GM21717 (cell line): ENCODE results near the gene DYRK1A.

Experiments used
- ATAC-seq: cut with Tn5 transposase; IDR thresholded peaks from one replicate; pipeline ENCODE4 v1.9.1; 2021; ENCODE audit warnings: mild to moderate bottlenecking, moderate library complexity; ENCODE audit not compliant: unreplicated experiment

Gene DYRK1A

DNA sequence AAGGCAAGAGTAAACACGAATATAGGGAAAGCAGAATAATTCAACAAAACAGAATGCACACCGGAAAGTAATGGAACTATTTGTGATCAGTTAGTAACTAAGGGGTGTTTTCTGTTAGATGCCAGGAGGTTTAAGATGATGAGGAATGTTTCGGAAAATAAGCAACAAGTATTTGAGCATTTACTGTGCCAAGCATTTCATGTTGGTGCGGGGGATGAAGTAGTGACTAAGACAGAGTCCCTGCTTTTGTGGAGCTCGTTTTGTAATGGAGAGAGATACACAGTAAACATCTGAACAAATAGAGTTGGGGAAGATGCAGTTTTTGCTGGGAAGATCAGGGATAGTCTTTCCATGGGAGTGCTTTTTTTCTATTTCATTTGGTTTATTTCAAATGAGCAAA, 78.7 kb downstream of the DYRK1A start:
- no peak for ATAC-seq

DNA sequence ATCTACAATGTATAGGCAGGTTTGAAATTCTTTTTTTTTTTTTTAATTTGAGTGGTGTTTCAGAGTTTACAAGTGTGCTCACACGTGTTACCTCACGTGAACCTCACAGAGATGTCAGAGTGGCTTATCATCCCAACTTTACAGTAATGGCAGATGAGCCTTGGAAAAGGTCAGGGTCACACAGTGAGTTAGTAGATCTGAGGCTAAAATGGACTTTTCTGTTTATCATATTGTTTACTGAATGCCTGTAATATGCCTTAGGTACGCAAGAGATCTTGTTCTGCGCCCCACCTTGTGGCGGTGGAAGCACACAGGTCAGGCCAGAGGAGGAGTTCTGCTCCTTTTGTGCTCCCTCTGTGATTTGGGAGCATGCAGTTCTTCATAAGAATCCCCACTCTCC, 80.0 kb downstream of the DYRK1A start:
- ATAC-seq: no peak

DNA sequence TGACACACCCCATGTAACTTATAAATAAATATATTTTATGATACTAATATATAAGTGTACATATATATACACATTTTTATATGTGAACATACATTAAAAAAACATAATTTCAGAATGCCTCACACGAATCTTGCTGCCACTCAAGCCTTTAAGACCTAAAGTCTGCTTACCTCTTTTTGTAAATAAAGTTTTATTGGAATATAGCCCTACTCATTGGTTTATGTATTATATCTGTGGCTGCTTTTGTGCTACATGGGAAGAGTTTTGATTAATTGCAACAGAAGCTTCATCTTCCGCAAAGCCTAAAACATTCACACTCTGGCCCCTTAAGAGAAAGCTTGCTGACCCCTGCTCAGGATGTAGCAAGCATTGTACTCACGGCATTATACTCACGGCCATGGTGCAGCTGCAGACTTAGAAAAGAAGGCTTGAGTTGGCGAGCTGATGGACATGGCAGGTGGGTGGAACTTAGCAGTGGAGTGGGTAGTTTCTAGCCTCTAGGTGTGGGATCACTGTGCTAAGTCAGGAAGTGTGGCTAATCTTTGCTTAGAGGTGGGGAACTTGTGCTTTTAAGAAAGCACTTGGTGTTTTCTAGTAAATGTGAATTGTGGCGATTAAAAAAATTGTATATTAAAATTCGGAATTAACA, 80.8 kb downstream of the DYRK1A start:
- ATAC-seq: no peak

DNA sequence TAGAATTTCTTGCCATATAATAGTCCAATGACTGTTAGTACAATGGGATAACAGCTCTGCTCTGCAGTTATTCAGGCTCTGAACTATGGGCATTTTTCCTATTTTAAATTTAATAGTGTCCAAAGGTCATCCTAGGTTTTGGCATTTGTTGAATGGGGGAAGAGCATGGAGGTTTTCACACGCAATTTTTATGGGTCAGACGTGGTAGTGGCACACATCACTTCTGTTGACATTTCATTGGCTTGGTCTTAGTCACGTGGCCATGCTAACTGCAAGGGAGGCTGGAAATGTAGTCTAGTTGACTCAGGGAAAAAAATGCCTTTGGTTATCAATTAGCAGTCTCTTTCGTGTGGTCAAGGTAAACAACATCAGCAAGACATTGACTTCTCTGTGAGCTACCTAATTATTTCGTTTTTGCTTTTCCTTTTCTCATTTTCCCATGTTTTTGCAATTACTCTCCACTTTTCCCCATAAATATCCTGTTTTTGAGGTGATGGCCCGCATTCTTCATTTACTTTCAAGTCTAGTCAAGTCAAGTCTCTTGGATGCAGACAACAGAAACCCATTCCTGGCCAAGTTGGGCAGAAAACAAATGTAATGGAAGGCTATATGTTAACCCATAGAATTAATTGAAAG, 82.8 kb downstream of the DYRK1A start:
- ATAC-seq: no peak

DNA sequence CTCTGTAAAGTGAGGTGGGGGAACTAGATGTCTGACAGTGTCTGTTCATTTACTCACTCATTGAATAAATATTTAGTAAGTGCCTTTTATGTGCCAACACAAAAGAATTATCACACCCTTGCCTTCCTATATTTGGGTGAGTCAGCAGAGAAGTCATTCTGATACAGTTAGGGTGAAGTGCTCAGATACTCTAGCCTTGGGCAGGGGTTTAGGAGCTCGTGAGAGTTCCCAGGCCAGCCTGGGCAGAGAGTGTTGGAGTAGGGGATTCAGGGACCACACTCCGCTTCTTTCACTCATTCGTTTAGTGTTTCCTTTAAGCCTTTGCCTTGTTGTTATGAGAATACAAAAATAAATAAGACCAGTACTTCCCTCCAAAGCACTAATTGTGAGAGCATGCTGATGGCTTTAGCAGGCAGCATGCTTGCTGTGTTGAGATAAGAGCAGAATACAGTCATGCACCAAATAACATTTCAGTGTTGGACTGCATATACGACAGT, 83.9 kb downstream of the DYRK1A start:
- no peak for ATAC-seq

DNA sequence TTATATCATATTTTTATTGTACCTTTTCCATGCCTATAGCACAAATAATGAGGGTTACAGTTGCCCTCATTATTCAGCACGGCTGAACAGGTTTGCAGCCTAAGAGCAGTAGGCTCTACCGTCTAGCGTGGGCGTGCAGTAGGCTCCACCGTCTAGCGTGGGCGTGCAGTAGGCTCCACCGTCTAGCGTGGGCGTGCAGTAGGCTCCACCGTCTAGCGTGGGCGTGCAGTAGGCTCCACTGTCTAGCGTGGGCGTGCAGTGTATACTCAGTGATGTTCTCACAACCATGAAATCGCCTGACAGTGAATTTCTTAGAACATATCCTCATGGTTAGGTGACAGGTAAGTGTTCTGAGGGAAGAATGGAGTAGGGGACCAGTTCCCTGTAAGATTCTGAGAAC, 84.9 kb downstream of the DYRK1A start:
- ATAC-seq: no peak

DNA sequence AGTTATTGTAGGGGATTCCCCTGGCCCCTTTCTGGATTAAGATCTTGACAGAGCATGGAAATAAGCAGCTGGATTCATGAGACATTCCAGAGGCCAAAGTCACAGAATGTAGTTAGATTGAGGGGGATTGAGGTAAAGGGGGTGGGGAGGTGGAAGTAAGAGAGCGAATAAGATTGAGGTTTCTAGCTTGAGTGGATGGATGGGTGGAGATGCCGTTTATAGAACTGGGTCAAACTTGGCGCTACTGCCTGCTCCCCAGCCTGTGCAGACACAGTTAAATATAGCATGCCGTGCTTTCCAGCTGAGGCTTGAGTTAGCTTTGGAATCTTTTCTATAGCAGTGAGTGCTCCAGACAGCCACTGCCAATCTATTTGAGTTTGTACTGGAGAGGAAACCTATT, 85.7 kb downstream of the DYRK1A start:
- ATAC-seq: no peak

DNA sequence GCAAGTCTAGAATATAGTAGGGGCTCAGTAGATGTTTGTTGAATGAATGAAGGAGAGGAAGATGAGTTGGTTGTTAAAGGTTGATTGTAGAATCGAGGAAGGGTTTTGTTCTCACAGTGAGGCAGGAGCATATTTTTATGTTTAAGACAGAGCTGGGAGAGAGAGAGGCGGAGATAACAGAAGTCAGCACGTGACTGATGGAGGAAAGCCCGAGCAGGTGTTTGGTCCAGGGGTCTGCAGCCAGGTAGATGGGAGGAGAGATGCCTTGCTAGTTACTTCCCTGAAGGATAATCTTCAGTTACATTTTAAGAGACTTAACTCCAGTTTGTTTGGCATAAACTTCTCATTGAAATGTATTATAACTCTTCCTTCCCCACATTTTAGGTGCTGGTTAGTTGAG, 86.8 kb downstream of the DYRK1A start:
- ATAC-seq: no peak

DNA sequence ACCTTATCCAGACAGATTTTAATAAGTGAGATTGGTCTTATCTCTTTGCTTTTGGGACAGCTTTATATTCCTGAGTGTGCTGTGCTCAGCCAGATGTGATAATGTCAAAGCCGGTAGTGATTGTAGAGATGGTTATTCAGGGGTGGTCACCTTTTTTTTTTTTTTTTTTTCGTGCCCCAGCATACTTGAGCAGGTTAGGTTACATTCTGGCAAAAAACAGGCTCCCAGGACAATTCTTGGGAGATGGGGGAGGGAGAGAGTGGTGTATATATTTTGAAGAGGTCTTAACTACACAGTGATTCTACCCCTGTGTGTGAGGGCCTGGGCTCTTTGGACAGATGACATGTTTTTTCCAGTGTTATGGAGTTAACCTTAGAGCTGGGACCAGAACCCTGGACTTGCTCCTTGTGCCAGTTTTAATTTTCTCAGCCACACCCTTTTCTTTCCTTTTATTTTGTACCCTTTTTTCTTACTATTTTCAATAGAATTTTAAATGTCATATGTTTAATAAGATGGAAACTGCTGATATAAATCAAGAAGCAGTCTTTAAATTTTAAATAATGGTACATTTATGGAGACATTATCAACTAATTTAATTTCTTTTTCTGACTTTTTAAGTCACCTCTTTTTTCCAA, 88.4 kb downstream of the DYRK1A start:
- ATAC-seq: no peak

DNA sequence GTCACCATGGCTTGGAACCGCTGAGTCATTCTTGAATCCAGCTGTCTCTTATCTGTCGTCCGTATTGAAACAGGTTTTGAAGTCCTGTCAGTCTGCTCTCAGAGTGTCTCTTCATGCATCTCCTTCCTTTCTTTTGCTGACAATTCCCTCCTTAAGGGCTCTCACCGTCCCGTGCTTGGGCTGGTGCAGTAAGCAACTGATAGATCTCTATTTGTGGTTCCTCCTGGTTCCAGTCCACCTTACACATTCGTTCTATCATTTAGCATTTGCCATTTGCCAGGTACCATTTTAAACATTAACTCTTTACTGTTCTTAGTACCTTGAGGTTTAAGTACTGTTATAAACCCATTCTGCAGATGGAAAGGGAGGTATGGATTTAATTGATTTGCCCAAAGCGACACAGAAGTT, 88.9 kb downstream of the DYRK1A start:
- no peak for ATAC-seq

DNA sequence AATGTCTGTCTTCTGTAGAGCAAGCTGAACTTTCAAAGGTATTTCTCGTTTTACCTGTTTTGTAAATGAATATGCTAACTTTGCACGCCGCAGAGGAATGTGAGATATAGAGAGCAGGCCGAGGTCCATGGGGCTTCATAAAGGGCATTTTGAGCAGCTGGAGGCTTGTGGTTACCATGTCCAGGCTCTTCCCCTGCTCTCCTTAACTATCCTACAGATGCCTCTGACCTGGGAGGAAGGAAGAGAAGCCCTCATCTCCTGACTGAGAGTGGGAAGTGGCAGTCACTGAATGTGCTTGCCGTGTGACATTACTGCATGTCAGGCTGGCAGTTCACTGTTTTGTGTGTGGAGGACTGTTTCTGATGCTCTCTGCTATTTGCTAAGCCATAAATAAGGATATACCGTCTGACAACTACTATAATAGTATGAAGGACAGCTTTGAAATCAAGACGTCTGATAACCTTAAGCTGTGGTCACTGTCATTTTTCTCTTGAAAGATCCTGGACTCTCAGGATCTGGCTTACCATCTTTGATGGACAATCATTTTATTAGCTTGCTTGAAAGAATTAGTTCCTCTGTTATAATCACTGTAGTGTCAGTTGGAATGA, 92.2 kb downstream of the DYRK1A start:
- ATAC-seq: no peak

DNA sequence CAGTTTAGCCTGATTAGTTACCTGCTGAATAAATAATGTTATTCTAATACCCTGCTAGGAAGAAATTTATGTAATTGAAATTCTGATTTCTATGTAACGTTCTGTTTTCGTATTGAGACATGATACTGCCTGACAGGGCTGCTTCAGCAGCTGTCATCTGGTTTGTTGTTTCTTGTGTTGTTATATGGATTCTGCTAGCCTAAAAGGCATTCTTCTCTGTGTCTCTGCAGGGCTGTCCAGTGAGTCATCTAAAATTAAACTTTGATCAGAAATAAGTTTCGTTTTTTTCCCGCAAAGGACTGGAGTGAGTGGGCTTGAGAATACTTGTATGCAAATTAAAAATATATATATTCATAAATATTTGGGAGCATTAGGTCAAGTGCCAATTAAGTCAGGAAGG, 93.0 kb downstream of the DYRK1A start:
- ATAC-seq: no peak

DNA sequence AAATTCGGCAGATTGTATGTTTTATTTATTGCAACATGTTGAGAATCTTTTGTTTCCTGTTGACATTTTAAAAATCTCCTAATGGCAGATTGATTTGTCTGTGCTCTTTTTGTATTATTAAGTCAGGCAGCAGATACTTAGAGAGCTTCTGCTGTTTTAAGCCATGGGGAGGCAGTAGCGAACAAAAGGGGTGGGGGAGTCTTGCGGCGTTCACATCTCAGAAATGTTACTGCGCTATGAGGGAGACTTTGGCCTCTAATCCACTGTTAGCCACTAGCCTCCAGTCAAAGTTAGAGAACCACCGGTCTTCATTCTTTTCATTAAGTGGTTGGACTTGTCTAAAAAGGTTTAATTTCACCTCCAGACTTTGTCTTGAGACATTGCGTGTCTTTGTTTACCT, 93.6 kb downstream of the DYRK1A start:
- ATAC-seq: no peak

DNA sequence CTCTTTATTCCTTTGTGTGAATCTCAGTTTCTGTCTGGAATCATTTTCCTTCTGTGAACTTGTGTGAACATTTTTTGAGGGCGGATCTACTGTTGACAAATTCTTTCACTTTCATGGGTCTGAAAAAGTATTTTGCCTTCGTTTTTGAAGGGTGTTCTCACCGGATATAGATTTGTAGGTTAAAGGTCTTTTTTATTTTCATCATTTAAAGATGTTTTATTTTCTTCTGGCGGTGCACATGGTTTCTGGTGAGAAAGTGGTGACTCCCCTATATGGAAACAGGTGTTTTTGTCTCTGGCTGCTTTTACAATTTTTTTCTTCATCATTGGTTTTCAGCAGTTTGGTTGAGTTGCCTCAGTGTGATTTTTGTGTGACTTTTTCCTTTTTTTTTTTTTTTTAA, 94.9 kb downstream of the DYRK1A start:
- no peak for ATAC-seq

DNA sequence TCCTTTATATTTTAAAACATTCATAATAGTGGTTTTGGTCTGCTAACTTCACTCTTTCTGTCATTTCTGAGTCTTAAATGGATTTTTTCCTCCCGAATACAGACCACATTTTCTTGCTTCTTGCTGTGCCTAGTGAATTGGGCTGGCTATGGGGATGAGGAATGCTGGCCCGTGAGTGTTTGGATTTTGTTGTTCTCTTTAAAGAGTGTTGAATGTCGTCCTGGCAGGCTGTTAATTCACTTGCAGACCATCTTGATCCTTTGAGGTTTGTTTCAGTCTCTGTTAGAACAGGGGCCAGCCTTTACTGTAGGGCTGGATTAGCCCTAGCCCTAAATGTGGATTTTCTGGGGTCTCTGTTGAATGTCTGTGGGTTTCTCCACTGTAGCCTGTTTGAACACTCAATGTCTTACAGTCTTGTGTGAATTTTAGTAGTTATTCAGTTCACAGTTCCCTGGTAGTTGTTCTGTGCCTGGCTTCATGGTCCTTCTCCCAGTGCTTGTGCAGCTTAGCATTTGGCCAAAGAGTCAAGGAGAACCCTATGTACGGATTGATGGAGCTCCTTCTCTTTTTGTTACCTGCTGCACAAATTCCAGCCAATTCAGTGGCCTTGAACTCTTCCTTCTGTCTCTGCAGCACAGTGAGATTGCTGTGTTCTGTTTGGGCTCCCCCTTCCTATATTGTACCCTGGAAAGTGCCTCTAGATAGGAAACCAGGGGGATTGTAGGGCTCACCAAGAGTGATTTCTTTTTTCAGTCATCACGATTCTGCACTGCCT, 95.7 kb downstream of the DYRK1A start:
- ATAC-seq: no peak

DNA sequence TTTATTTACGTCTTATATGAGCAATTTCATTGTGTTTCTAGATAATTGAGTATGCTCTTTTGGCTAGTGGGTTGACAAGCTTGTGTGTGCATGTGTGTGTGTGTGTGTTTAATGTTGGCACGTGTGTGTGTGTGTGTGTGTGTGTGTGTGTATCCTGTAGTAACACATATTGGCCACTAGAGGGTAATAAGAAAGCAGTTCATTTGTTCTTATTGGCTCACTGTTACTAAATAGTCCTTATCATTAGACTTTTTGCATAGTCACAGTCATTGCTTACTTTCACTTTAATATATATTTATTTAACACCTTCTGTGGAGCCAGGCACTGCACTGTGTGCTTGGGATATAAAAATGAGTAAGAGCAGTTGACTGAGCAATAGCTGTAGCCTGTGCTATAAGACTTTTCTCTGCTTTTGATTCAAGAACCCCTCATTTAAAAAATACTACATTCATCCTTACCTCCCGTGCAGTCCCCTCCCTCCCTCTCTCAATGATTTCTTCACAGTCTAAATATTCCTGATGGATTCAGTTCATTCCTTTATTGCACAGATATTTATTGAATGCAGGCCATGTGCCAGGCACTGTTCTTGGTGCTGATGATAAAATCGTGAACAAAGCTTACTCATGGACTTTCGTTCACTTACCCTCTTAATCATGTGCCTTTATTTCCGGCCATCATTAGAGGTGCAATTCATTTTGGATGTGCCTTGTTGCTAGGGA, 96.7 kb downstream of the DYRK1A start:
- ATAC-seq: no peak

DNA sequence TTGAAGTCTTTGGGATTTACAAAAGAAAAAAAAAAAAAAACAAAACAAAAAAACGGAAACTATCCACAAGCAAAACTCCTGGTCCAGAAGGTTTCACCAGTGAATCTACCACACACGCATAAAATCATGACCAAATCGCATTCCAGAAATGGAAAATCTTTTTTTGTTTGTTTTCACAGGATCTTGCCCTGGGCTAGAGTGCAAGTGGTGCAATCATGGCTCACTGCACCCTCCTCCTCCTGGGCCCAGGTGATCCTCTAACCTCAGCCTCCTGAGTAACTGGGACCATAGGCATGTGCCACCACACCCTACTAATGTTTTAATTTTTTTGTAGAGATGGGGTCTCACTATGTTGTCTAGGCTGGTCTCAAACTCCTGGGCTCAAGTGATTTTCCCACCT, 100.5 kb downstream of the DYRK1A start:
- ATAC-seq: no peak

DNA sequence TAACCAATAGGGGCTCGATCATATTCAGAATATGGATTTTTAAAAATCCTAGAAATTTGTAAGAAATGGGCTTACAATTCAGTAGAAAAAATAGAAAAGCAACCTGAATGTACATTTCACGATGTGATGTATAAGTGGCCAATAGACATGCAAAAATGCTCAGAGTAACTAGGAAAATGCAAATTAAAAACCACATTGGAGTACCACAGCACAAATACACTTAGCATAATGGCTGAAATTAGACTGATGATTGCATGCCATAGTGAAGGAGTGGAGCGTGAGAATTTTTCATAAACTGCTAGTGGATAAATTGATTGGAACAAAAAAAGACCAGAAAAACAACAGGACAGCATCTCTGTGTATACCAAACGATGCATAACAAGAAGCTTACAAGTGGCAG, 102.3 kb downstream of the DYRK1A start:
- no peak for ATAC-seq

DNA sequence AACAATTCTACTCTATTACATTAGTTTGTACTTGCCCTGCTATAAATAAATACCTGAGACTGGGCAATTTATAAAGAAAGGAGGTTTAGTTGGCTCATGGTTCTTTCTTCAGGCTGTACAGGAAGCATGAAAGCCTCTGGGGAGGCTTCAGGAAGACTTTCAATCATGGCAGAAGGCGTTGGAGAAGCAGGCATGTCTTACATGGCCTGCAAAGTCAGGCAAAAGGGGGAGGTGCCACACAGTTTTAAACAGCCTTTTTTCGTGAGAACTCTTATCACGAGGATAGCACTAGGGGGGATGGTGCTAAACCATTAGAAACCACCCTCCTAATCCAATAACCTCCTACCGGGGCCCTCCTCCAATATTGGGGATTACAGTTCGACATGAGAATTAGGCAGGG, 102.9 kb downstream of the DYRK1A start:
- ATAC-seq: no peak

DNA sequence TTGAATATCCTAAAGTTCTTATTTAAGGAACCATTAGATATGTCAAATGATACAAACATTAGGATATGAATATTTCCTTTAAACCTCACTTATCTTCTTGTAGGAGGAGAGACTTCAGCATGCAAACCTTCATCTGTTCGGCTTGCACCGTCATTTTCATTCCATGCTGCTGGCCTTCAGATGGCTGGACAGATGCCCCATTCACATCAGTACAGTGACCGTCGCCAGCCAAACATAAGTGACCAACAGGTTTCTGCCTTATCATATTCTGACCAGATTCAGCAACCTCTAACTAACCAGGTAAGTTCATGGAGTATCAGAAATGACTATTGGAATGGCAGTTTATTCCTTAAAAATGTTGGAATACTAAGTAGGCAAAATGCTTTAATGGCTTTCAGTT, 106.0 kb downstream of the DYRK1A start:
- ATAC-seq: no peak

DNA sequence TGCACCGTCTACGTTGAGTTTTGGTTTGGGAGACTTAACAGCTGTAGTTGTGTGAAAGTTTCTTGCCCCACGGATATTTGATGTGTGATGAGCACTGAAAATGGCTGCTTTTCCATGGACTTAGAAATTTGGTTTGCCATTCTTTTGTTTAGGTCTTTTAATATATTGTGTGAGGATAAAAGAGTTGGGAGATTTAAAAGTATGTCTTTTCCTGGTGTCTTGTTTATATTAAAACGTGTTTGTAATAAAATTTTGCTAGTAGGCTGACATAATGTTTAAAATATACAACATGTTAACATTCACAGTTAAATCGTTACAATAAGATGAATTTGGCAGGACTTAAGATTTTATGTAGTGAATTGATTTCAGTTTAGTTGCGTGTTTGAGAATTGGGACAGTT, 106.9 kb downstream of the DYRK1A start:
- ATAC-seq: no peak
